ENCODE measurements around the gene VPS39.

The VPS39 gene

DNA sequence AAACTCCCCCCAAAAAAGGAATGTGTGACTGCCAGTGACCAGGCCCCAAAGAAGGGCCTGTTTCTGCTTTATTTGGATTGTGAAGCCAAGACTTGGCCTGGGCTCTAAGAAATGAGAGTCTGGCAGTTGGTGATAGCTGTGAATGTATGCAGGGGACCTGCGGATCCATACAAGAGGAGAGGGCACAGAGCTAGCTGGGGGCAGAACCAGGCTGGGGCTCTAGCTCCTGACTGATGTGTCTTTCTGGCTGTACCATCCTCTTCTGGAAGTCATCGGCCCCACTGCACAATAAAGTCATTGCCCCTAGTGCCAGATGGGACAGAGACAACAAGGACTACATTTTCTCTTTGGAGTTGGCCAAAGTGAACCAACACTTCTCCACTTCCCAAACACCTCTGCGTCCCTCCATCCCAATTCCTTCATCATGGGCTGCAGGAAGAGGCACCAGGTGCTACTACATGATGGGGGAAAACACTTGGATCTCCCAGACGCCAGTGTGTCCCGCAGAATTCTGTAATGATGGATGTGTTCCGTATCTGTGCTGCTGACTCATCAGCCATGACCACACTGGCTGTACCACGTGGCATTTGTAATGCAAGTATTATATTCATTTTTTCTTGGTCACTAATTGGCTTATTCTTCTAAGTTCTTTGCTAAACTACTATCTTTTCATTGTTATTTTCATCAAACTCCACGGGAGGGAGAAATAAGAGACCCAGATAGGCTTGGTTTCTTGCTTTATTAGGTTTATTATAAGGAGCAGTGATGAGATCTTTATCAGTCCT lies 49.9 kb downstream of the VPS39 start:
- DNase-seq, result peak in 1 of 2 donors; percentile 18

DNA sequence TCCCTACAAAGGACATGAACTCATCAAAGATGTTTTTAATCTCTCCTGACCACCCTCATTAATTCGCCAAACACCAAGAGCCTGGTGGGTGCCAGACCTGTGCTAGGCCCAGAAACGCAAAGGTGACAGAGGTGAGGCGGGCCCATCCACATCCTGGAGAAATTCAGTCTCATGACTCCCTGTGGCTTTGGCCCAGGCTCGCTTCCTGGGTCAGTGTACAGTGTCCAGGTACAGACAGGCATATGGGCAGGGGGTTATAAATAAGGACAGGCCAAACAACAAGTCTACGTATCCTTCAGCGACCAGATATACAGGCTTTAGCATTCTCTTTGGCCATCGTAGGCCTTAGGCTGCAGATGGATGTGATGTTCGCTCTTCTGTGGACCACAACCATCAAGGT lies 50.7 kb downstream of the VPS39 start:
- no peak for DNase-seq

DNA sequence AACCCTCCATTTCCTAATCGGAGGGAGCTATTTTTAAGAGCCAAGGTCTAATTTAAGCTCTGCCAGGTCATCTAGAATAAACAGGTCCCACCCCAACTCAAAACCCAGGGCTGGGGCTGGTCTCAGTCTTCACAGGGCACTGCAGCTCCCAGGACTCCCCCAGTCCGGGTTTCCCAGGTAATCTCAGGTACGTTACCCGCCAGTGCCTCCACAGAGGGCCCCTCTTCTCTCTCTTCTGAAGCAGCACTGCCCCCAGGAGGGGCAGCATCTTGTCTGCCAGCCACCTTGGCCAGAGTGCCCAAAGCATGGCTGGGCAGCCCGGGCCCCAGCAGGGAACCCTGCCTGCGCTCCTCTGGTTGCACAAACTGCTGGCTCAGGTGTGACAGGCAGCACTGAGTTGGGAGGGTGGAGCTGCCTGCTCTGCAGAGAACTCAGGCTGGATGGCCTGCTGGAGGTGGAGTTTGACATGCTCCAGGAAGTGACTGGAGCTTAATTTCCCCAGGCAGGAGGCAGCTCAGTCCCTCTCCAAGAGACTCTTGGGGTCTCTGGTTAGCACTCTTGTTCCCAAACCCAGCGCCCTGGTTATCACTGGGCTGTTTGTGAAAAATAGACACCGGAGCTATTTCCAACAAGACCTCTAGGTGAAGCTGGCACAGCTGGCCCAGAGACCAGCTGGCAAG lies 51.7 kb downstream of the VPS39 start, which contains the start of gene PLA2G4F:
TSS of gene PLA2G4F (minus strand) at position 394 of the 680 bp plus-strand sequence. CDS start at position 307, 87 bp downstream.
- DNase-seq, result no peak

DNA sequence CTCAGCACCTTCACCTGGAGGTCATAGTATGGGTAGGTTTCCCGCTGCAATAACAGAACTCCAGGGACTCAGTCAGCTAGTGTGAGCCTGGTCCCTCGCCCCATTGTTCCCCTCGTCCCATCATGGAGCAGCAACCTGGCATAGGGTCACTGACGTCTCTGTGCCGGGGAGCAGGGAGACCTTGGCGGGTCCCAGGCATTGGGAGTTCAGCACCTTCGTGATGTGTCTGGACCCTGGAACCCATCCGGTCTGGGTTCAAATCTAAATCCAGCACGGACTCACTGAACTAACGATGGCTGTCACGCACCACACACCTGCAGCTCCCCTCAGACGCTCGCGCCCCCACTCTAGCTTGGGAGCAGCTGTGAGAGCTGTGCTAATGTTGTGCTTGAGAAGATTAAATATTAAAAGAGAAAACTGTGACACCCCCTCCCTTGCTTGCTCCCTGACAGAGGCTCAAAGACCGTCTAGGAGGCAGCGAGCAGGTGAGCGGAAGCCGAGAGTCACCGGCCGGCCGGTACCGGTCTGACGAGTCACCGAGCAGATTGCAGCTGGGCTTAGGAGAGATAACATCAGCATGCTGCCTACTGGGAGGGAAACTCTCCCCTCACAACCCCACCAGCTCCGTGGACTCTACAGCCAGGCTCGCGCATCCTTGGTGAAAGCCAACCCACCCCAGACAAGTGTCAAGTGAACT lies 52.4 kb downstream of the VPS39 start:
- no peak for DNase-seq

DNA sequence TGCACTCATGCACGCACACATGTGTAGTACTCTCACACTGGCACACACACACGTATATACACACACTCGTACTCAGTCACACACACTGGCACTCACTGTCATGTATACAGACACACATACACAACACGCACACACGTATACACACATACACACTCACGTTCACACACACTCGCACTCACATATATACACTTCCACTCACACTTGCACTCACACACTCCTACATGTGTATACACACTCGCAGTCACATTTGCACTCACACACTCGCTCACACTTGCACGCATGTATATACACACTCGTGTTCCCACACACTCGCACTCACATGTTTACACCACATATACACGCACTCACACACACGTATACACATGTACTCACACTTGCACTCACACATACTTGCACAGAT lies 53.1 kb downstream of the VPS39 start:
- DNase-seq, result no peak

DNA sequence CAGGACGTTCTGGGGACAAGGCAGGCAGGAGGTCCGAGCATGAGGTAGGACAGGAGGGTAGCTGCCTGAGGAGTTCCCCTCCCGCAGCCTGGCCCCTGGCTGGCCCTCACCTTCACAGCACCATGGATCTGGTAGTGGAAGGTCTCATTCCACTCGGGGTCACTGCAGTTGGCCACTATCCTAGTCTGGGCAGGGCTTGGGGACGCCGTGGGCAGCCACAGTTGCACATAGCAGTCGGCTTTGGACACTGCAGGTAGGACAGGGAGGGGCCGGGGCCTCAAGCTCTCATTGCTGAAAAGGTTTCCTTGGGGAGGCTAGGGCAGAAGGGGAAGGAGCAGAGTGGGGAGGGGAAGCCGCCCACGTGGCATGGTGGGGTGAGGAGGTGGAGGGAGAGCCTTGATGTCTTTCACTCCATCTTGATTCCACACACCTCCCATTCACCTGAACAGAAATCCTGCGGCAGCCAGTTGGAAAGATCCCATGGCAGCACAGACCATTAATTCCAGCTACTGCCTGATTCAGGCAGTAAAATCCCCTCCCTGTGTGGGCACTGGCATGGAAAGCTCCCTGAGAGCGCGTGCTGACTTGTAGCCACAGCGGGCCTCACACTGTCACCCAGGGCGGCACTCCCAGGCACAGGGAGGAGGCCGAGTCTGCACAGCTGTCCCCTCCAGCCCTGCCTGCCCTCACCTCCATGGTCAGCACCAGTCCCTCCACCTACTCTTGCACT lies 53.7 kb downstream of the VPS39 start:
- DNase-seq, result no peak

DNA sequence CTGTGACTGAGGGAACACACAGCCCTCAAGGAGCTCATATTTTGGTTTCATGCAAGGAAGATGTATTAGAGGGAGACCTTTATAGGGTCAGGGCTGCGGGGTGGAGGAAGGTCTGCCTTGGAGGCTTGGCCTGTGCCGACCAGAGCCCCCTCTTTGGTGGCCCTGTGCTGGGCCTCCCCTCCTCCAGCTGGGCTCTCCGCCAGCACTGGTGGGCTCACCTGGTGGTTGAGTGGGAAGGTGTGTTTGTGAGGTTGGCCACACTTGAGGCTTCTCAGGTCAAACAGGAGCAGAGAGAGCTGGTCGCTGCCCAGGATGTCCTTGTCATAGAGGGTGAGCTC lies 54.3 kb downstream of the VPS39 start:
- DNase-seq, result no peak

DNA sequence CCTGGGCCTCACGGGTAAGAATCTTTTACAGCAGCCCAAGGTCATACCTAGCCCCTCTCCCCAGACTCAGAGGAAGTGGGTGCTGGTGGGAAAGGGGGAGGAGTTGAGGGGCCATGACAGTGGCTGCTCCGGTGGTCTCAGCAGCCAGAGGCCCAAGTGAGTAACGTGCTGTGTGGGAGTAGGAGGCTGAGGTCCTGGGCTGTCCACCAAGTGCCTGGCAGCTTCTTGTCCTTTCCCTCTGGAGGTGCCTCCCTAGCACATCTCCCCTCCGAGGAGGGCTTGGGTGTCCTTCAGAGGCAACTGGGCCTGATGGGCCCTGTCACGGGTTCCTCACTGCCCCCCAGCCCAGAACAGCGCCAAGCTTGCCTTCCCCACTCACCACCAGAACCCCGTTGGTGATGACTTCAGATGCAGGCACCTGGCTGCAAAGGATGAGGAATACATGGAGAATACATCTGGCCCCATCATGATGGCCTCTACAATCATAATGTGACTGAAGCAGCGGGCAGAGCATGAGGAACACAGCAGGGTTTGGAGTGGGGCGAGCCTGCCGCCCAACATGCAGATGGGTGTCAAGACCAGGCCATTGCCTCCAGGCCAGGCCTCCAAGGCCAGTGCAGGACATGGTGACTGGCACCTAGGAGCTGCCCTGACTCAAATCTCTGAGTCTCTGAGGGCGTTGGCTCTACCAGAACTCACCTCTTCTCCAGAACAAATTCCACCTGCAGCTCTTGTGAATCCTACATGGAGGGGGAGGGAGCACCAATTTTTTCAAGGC lies 55.0 kb downstream of the VPS39 start:
- DNase-seq, result no peak

DNA sequence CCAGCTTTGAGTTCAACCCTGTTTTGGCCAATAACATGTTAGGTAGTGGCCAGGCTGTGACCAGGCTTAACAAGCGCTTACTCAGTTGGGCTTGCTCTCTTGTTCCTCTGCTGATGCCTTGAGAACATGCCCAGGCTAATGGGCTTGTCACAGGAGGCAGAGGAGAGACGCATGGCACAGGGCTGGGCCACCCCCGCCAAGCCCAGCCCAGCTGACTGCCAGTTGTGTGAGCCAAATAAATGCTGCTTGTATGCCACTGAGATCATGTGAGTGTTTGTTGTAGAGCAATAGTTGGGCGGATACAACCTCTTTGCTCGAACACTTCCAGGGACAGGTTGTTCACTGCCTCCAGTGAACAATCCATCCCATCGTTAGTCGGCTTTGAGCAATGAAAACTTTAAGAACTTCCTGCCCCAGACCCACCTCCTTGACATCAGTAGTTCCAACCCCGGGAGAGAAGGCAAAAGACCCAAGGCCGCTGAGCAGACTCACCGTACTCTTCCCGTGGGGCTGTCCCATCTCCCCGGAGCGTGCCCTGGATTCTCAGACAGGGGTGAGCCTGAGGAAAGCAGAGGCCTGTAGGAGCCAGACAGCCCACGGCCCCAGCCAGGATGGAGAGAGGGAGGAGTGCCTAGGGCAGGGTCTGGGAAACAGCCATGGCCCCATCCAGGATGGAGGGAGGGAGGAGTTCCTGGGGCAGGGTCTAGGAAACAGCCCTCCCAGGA lies 55.7 kb downstream of the VPS39 start:
- peak in 1 of 2 donors; percentile 13 for DNase-seq

DNA sequence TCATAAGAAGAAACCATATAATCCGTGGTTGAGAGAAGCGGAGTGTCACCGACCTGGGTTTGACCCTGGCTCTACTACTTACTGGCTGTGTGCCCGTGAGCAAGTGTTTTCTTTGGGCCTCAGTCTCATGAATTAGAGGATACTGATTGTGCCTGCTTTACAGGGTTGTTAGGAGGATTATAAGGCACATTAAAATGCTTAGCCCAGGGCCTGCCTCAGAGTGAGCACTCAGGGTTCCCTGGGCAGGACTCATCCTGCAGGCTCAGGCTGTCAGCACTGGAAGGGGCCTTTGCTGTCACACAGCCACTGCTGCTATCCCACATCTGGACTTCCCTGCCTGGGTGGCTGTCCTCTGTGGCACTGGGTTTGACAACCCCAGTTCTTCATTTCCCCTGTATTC lies 56.4 kb downstream of the VPS39 start:
- DNase-seq, result no peak

DNA sequence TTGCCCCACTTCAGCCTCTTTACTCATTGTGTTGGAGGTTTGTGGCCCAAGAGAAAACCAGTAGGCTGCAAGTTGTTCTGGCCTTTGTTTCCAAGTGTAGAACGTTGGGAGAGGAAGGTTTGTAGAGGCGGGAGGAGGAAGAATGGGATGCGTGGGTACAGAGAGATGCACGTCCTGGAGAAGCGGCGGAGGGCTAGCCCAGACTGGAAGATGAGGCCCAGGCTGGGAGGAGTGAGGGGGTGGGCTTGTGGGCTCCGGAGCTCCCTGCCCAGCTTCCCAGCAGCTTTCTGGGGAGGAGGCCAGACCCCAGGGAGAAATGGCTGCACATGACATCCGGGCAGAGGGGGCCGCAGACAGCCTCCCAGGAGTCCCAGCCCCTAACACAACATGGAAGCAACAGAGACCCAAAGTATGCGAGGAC lies 57.0 kb downstream of the VPS39 start:
- DNase-seq, result no peak

DNA sequence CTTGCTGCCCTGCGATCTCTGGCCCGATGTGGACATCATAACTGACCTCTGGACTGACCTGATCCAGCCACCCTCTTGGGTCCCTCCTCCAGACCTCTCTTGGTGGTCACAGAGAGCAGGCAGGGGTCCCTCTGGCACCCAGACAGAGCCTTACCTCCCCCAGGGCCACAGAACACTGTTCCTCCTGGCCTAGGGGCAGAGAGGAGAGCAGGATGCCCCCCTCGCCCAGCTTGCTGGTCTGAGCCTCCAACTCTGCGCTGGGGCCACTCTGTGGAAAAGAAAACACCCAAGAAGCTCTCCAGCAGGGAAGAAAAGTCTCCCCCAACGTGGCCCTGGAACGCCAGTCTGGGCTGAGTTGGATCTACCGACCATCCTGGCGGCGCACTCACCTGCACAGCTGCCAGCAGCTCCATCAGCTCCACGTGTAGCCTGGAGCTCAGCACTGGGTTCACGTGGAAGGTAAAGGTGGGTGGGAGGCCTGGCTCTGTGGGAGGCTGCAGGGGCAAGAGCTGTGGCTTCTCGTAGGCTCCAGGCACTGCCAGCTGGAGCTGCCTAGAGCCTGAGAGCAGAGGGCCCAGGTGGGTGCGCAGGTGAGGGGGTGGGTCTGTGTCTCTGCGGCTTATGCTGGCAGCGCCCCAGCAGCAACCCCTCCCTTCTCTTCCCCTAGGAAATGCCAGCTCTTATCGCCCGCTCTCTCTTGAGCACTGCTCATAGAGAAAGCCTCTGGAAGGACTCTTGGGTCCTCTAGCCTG lies 57.7 kb downstream of the VPS39 start:
- no peak for DNase-seq

DNA sequence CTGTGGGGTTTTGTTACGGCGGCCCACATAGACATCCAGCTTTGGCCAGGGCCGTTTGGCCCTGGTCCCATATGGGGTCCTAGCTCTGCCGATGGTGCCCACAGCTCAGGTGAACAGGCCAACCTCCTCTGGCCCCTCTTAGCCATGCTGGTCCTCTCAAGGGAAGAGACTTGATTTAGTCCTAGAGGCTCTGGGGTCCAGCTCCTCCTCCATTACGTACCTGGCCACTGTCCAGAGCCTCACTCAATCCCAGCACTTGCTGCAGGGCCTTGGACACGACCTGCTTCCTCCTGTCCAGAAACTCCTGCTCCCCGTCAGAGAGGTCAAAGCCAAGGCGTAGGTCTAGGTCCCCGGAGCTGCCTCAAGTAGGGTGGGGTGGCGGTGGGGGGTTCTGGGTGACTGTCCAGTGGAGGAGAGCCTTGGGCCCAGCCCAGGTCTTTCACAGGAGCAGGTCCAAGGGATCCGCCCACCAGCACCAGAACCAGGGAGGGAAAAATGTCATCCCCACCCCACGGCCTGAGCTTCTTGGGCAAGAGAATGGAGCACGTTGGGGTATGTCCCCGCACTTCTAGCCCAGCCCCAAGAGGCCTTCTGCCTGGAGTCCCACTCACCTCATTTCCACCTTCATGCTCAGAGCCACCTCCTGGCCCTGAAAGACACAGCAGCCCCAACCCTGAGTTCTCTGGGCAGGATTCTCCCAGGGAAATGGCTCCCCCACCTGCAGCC lies 58.4 kb downstream of the VPS39 start:
- no peak for DNase-seq

DNA sequence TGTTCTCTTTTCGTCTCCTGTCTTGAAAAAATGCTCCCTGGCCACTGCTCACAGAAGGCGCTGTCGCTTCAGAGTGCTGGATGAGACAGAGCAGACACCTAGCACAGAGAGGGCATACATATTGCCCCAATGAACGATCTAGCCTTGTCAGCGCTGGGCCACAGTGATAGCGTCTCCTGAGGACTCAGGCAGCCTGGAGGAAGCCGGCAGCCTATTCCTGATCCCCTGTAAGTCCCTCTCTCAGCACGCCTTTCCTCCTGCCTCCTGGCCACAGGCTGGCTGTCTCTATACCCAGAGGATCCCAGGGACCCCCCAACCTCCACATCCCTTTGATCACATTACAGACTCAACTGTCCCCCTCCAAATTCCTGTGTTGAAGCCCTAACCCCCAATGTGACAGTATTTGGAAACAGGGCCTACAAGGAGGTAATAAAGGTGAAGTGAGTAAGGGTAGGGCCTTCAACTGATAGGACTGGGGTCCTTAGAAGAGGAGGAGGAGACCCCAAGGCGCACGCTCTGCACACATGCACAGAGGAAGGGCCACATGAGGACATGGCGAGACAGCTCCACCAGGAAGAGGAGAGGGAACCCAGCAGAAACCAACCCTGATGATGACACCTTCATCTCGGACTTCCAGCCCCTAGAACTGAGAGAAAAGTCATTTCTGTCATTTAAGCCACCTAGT lies 59.2 kb downstream of the VPS39 start:
- no peak for DNase-seq

DNA sequence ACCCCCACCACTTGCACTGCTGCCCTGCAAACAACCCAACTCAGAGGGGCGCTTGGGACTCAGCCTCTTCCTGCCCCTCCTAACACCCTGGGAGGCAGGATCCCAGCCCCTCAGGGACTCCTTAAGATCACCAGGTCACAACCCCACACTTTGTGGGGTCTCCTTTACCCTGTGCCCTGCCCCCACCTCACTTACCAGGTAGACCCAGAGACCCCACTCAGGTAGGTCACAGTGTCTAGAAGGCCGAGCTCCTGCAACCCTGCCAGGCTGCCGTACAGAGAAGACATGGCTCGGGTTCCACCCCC lies 60.7 kb downstream of the VPS39 start:
- no peak for DNase-seq

DNA sequence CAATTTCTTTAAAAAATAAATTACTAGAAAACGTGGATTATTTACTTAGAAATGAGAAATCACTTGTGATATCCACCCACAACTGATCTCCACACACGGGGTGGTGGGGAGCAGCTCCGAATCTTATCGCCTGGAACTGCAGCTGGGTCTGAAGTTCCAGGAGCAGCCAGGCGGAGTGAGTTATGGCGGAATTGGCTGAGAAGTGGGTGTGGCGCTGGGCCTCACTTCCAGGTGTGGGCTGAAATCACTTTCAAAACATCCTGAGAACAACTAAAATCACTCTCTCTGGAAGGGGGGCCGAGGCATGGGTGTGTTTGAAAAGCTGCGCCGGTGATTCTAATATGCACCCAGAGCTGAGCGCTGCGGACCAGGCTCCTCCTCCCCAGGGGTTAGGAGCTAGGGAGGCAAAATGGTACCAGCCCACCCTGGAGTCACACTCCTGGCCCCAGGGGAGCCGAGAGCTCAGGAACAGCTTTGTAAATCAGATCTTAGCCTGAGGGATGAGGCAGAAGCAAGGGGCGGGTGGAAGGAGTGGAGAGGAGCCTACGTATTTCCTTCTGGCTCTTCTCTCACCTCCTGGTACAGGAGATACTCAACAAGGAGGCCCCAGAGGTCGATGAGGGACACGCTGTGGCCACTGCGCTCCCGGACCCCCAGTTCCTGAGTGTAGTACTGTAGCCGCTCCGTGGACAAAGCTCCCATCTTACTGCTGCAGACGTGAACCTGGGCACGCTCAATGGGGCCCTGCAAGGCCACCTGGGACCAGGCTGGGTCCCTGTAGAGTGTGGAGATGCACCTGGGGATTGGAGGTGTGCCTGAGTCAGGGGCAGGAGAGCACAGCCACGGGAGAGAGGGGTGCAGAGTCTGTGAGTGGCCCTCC lies 61.3 kb downstream of the VPS39 start:
- DNase-seq, result no peak

DNA sequence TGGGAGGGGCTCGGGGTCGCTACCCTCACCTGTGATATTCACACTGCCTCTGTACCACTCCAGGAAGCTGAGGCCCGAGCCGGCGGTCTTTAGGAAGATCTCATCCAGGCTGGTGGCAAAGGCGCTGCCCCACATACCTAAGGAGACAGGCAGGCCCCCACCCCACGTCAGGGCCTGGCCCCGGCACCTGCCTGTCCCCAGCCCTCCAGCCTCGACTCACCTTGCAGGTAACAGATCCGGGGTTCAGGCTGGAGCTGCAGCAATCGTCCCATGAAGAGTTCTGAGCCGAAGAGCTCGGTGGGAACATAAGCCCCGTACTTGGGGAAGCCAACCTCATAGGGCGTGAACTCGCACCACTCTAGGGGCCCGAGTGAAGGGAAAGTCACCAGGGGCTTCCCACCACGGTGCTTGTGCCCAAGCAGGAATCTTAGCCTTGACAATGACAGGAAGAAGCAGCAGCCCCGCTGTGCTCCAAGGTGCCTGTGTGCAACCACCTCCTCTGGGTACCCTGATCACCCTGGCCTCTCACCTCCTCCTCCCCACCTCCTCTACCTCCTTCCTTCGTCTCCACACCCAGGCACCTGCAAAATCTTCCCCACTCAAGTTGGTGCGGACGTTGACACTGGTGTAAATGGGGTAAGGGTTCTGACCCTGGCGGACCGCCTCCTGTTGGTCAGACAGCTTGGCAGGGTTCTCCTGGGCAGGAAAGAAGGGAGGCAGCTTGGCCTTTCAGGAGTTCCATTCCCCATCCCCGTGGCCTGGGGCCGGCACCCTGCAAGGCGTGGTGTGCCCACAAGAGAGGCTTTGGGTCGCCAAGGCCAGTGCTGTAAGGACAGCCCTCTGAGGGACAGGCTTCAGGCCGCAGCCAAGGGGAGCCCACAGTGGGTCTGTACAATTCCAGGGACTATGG lies 62.3 kb downstream of the VPS39 start:
- no peak for DNase-seq
